ENCODE data around the gene KRR1.
"Not testable (repeated sequence)": the region's sequence is repeated elsewhere in the genome, so short reads cannot be mapped to it uniquely, and the experiment has no call there.

DNA sequence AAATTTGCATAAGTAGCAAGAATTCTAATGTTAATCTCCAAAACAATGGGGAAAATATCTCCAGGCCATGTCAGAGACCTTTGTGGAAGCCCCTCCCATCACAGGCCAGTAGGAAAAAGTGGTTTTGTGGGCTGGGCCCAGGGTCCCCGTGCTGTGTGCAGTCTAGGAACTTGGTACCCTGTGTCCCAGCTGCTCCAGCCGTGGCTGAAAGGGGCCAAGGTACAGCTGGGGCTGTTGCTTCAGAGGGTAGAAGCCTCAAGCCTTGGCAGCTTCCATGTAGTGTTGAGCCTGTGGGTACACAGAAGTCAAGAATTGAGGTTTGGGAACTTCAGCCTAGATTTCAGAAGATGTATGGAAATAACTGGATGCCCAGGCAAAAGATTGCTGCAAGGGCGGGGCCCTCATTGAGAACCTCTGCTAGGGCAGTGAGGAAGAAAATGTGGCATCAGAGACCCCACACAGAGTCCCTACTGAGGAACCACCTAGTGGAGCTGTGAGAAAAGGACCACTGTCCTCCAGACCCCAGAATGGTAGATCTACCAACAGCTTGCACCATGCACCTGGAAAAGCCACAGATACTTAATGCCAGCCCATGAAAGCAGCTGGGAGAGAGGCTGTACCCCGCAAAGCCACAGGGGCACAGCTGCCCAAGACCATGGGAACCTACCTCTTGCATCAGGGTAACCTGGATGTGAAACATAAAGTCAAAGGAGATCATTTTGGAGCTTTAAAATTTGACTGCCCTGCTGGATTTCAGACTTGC is 69.5 kb downstream of the KRR1 start:
- TF ChIP-seq CTCF, POLR2A, POLR2AphosphoS5 (IDR thresholded peaks at IDR 0.05): not testable (repeated sequence)

Measured in prostate gland (tissue), 2 donors.